Measurements from ENCODE around the gene LY9. TPM values are rescaled to one million over a fixed set of nuclear protein-coding genes. Genes with fewer than 3 reads are reported as not detected.

LY9 gene
- total RNA-seq, 2 donors from 2014 or later: 0.46 to 1.7 TPM

DNA sequence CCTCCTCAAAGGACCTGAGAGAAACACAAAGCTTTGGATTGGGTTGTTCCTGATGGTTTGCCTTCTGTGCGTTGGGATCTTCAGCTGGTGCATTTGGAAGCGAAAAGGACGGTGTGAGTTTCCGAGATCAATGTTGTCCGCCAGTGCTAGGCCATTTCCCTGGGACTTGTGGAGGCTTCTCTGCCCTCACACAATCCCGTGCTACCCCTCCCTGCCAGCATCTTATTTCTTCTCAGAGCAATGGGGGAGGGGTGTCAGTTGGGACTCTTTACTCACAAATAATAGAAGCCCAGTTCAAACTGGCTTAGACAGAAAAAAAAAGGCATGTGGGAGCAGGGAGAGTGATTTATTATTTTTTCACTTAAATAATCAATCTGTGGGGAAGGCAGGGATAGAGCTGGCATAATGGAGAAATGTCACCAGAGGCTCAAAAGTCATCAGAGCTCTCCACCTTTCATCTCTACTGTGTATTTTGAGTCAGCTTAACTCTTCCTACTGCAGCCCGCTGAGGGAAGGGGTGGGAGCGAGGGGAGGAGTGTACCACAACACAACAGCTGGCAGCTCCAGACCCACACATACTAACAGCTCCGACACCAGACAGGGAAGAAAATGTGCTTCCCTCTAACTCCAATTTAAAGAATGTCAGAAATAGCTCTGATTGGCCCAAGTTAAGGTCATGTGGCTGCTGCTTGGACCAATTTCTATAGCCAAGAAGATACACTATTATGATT is 22.4 kb downstream of the LY9 start:
- Histone ChIP-seq H3K27me3 (replicated peaks; ENCODE audit: insufficient read depth) (no peaks in the 10 kb centered on the region), H3K9me3 (no peaks in the 10 kb centered on the region), H3K4me3 (no peak overlapping the region), H3K4me1 (replicated peaks) (no peaks in the 10 kb centered on the region), H3K36me3 (no peaks in the 10 kb centered on the region), H3K27ac (no peak overlapping the region)
- DNase-seq (ENCODE audit: low spot score): no peak
- intact Hi-C loops (cut with DNase I): no loop called here
- TF ChIP-seq, protein P1, sequence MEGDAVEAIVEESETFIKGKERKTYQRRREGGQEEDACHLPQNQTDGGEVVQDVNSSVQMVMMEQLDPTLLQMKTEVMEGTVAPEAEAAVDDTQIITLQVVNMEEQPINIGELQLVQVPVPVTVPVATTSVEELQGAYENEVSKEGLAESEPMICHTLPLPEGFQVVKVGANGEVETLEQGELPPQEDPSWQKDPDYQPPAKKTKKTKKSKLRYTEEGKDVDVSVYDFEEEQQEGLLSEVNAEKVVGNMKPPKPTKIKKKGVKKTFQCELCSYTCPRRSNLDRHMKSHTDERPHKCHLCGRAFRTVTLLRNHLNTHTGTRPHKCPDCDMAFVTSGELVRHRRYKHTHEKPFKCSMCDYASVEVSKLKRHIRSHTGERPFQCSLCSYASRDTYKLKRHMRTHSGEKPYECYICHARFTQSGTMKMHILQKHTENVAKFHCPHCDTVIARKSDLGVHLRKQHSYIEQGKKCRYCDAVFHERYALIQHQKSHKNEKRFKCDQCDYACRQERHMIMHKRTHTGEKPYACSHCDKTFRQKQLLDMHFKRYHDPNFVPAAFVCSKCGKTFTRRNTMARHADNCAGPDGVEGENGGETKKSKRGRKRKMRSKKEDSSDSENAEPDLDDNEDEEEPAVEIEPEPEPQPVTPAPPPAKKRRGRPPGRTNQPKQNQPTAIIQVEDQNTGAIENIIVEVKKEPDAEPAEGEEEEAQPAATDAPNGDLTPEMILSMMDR (IDR thresholded peaks at IDR 0.05): no peak
- TF ChIP-seq POLR2A (IDR thresholded peaks at IDR 0.05): no peak
- no peak for TF ChIP-seq POLR2AphosphoS5 (IDR thresholded peaks at IDR 0.05)
- WGBS: 56% methylated on average over 9 of the region's 9 CpGs

DNA sequence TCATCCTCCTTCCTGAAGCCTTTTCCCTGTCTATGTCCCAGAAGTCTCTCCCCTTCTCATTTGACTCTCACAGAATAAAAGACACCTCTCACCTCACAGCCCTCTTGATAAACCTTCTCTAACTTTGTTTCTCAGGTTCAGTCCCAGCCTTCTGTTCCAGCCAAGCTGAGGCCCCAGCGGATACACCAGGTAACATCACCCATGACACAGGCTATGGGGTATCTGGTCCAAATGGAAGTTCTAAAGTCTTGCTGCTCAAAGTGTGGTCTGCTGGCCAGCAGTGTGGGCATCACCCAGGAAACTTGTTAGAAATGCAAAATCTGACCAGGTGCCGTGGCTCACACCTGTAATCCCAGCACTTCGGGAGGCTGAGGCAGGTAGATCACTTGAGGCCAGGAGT is 23.2 kb downstream of the LY9 start:
- WGBS: 78% methylated on average over 3 of the region's 3 CpGs
- DNase-seq (ENCODE audit: low spot score): no peak
- H3K27me3 ChIP-seq (replicated peaks; ENCODE audit: insufficient read depth): no peaks in the 10 kb centered on the region

GRCh38 chr1:160821627-160822026 is 25.7 kb downstream of the LY9 start:
- 77% methylated on average over 8 of the region's 8 CpGs for WGBS
- TF ChIP-seq POLR2AphosphoS5 (IDR thresholded peaks at IDR 0.05) (no peak), POLR2A (IDR thresholded peaks at IDR 0.05) (no peak)
- TF ChIP-seq, protein P1 (IDR thresholded peaks at IDR 0.05): no peak

More for the DNA sequence above, 23.2 kb downstream of the LY9 start:
- no peaks in the 10 kb centered on the region for H3K36me3 ChIP-seq
- no peak overlapping the region for H3K4me3 ChIP-seq
- no peaks in the 10 kb centered on the region for H3K4me1 ChIP-seq (replicated peaks)
- H3K27ac ChIP-seq: no peak overlapping the region
- intact Hi-C loops (cut with DNase I): no loop called here
- no peaks in the 10 kb centered on the region for H3K9me3 ChIP-seq
- TF ChIP-seq POLR2A (IDR thresholded peaks at IDR 0.05) (no peak), POLR2AphosphoS5 (IDR thresholded peaks at IDR 0.05) (no peak)
- TF ChIP-seq, protein P1 (IDR thresholded peaks at IDR 0.05): no peak

DNA sequence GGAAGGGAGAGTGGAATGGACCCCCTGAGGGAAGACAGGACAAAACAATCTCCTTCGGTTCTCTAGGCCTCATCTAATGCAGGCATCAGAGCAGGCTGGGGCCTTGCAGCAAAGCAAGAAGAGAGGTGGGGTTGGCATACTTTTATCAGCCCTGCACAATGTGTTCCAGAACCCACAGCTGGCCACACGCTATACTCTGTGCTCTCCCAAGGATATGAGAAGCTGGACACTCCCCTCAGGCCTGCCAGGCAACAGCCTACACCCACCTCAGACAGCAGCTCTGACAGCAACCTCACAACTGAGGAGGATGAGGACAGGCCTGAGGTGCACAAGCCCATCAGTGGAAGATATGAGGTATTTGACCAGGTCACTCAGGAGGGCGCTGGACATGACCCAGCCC is 27.3 kb downstream of the LY9 start:
- DNase-seq (ENCODE audit: low spot score): no peak
- no peaks in the 10 kb centered on the region for H3K4me1 ChIP-seq (replicated peaks)
- no peak overlapping the region for H3K4me3 ChIP-seq
- WGBS: 59% methylated on average over 2 of the region's 3 CpGs
- no peak overlapping the region for H3K27ac ChIP-seq
- H3K36me3 ChIP-seq: no peaks in the 10 kb centered on the region
- no peaks in the 10 kb centered on the region for H3K27me3 ChIP-seq (replicated peaks; ENCODE audit: insufficient read depth)
- intact Hi-C loops (cut with DNase I): no loop called here
- H3K9me3 ChIP-seq: no peaks in the 10 kb centered on the region
- TF ChIP-seq, protein P1 (IDR thresholded peaks at IDR 0.05): no peak
- no peak for TF ChIP-seq POLR2AphosphoS5 (IDR thresholded peaks at IDR 0.05)
- TF ChIP-seq POLR2A (IDR thresholded peaks at IDR 0.05): no peak

More at GRCh38 chr1:160821627-160822026, 25.7 kb downstream of the LY9 start:
- H3K4me3 ChIP-seq: no peak overlapping the region
- no peaks in the 10 kb centered on the region for H3K27me3 ChIP-seq (replicated peaks; ENCODE audit: insufficient read depth)
- no peak overlapping the region for H3K27ac ChIP-seq
- H3K36me3 ChIP-seq: no peaks in the 10 kb centered on the region
- intact Hi-C loops (cut with DNase I): no loop called here
- no peaks in the 10 kb centered on the region for H3K4me1 ChIP-seq (replicated peaks)
- H3K9me3 ChIP-seq: no peaks in the 10 kb centered on the region
- no peak for DNase-seq (ENCODE audit: low spot score)

DNA sequence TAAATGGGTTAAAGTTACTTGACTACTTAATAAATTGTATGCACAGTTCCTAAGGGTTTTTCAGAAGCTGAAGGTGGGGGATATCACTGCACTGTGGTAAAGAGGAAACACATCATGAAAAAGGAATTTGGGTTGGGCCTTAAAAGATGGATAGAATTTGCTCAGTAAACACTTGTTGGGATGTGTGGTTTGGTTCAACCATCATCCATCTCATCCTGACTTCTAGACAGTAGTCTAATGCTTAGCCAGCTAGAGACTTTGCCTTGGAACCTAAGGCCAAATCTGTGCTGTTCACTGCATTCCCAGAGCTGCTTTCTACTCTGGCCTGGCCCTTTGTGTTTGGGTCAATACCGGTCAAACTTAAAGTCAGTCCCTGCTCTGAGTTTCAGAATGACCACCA is 30.6 kb downstream of the LY9 start:
- no peak for DNase-seq (ENCODE audit: low spot score)

More for the DNA sequence above, 30.6 kb downstream of the LY9 start:
- no peaks in the 10 kb centered on the region for H3K36me3 ChIP-seq
- H3K9me3 ChIP-seq: no peaks in the 10 kb centered on the region
- TF ChIP-seq POLR2A (IDR thresholded peaks at IDR 0.05) (no peak), POLR2AphosphoS5 (IDR thresholded peaks at IDR 0.05) (no peak)
- TF ChIP-seq, protein P1 (IDR thresholded peaks at IDR 0.05): no peak
- 100% methylated on average over 1 of the region's 1 CpG for whole genome bisulfite sequencing
- H3K4me1 ChIP-seq (replicated peaks): no peaks in the 10 kb centered on the region
- no peaks in the 10 kb centered on the region for H3K27me3 ChIP-seq (replicated peaks; ENCODE audit: insufficient read depth)
- no peak overlapping the region for H3K27ac ChIP-seq
- no peak overlapping the region for H3K4me3 ChIP-seq
- intact Hi-C loops (cut with DNase I): no loop called here

All from prostate gland (tissue), 2 donors.